HG02938 (cell line): ENCODE results near the gene DHCR7.

ENCODE experiments used
- ATAC-seq: cut with Tn5 transposase; IDR thresholded peaks from one replicate; pipeline ENCODE4 v1.9.1; 2021; ENCODE audit warnings: mild to moderate bottlenecking, moderate library complexity; ENCODE audit not compliant: unreplicated experiment

DHCR7 gene

GRCh38 chr11:71478528-71478840 is 30.3 kb upstream of the DHCR7 start:
- ATAC-seq = no peak

- no peak for ATAC-seq
Observed at GRCh38 chr11:71477641-71478527, 29.7 kb upstream of the DHCR7 start.

GRCh38 chr11:71476926-71477640 is 28.9 kb upstream of the DHCR7 start:
- no peak for ATAC-seq

- ATAC-seq = no peak
Observed at GRCh38 chr11:71476031-71476430, 27.8 kb upstream of the DHCR7 start.

GRCh38 chr11:71474771-71475483 is 26.7 kb upstream of the DHCR7 start:
- ATAC-seq = no peak

- no peak for ATAC-seq
Observed at GRCh38 chr11:71474141-71474770, 26.1 kb upstream of the DHCR7 start.

GRCh38 chr11:71473793-71474080 is 25.5 kb upstream of the DHCR7 start:
- ATAC-seq = no peak

- no peak for ATAC-seq
Observed at GRCh38 chr11:71472941-71473792, 25.0 kb upstream of the DHCR7 start.

- ATAC-seq = no peak
Observed at GRCh38 chr11:71472357-71472885, 24.2 kb upstream of the DHCR7 start.

GRCh38 chr11:71470946-71471345 is 22.8 kb upstream of the DHCR7 start:
- no peak for ATAC-seq

GRCh38 chr11:71467164-71467563 is 19.0 kb upstream of the DHCR7 start:
- no peak for ATAC-seq

GRCh38 chr11:71466358-71466757 is 18.2 kb upstream of the DHCR7 start:
- ATAC-seq = no peak

- no peak for ATAC-seq
Observed at GRCh38 chr11:71465054-71465453, 16.9 kb upstream of the DHCR7 start.

GRCh38 chr11:71463331-71464211 is 15.4 kb upstream of the DHCR7 start:
- ATAC-seq = no peak

- ATAC-seq = no peak
Observed at GRCh38 chr11:71462726-71463125, 14.5 kb upstream of the DHCR7 start.

- ATAC-seq = no peak
Observed at GRCh38 chr11:71461696-71462095, 13.5 kb upstream of the DHCR7 start.

GRCh38 chr11:71459767-71460320 is 11.7 kb upstream of the DHCR7 start:
- no peak for ATAC-seq

- ATAC-seq = no peak
Observed at GRCh38 chr11:71459076-71459766, 11.0 kb upstream of the DHCR7 start.
